GM12878 (cell line): ENCODE measurements around the gene PTGES2. TPM values are rescaled to one million over a fixed set of nuclear protein-coding genes. Genes with fewer than 3 reads are reported as not detected.

Experiments
- ATAC-seq: fragments of 200-7000 bp; cut with Tn5 transposase; 3 replicates; pipeline ENCODE4 v1.9.1; 2020; ENCODE audit warnings: mild to moderate bottlenecking, moderate library complexity
- BruUV-seq: library from RNA; stranded (reverse); fragments of 400-500 nt; replicated peaks from 2 replicates; lab custom pipeline; 2021; lab: Mats Ljungman, UMichigan
- CTCF ChIA-PET: fragments of 300-600 bp; sonication (Branson Sonifier 250); formaldehyde crosslinking; extraction: SDS; loops from one replicate; lab custom pipeline; 2021; ENCODE audit warnings: inconsistent platforms; lab: Yijun Ruan, JAX
- POLR2A ChIA-PET: fragments of 350-600 bp; formaldehyde crosslinking; extraction: SDS; loops from one replicate; lab custom pipeline; 2021; ENCODE audit warnings: inconsistent platforms; lab: Charles Lee
- RAD21 ChIA-PET: fragments of 300-600 bp; sonication (Branson Sonifier 250); formaldehyde crosslinking; loops from one replicate; lab custom pipeline; 2023; ENCODE audit warnings: antibody characterized with exemption; ENCODE audit not compliant: unreplicated experiment; lab: Charles Lee
- SMC1A ChIA-PET: fragments of 300-600 bp; sonication (Branson Sonifier 250); formaldehyde crosslinking; loops from one replicate; lab custom pipeline; 2023; ENCODE audit not compliant: unreplicated experiment, uncharacterized antibody; lab: Charles Lee
- DNase-seq: peaks from one replicate; pipeline ENCODE4 v3.0.0-alpha.2; 2011; ENCODE audit warnings: low read depth, low spot score
- FAIRE-seq: peaks from 3 replicates; lab custom pipeline; 2011; peaks lifted over from hg19 to GRCh38; lab: Jason Lieb, UNC
- H2AFZ ChIP-seq: 2 replicates; pipeline ENCODE4 v1.6.0; 2011; ENCODE audit warnings: low read depth, low read length, control low read depth; ENCODE audit not compliant: control insufficient read depth
- H3K27ac ChIP-seq: 2 replicates; pipeline ENCODE4 v1.5.1; 2011; ENCODE audit warnings: control low read depth; ENCODE audit not compliant: control insufficient read depth, insufficient read depth
- H3K27me3 ChIP-seq, 2 experiments: replicated peaks in 1 of 2; 2 replicates each; pipeline versions ENCODE4 v1.6.0 to v1.6.1; 2011; ENCODE audit warnings: low read length in 1 of 2; ENCODE audit not compliant: control insufficient read depth in 2 of 2, insufficient read depth in 2 of 2
- H3K36me3 ChIP-seq, 2 experiments: 2 replicates each; pipeline ENCODE4 v1.5.1; 2011; ENCODE audit warnings: low read length in 1 of 2; ENCODE audit not compliant: control insufficient read depth in 2 of 2, insufficient read depth in 2 of 2
- H3K4me1 ChIP-seq: 2 replicates; pipeline ENCODE4 v1.6.1; 2011; ENCODE audit warnings: mild to moderate bottlenecking, low read length, moderate library complexity, mixed read lengths; ENCODE audit not compliant: control insufficient read depth, insufficient read depth
- H3K4me2 ChIP-seq: 2 replicates; pipeline ENCODE4 v1.6.0; 2011; ENCODE audit warnings: control low read depth; ENCODE audit not compliant: control insufficient read depth, insufficient read depth
- H3K4me3 ChIP-seq: fragments of 200-600 bp; sonication (generic); 2 replicates; pipeline ENCODE4 v1.5.1; 2016
- H3K79me2 ChIP-seq: 2 replicates; pipeline ENCODE4 v1.6.0; 2011; ENCODE audit warnings: low read length; ENCODE audit not compliant: control insufficient read depth, insufficient read depth
- H3K9ac ChIP-seq: 2 replicates; pipeline ENCODE4 v1.8.0; 2011; ENCODE audit warnings: low read length, control low read depth, mixed read lengths; ENCODE audit not compliant: control insufficient read depth, insufficient read depth
- H3K9me3 ChIP-seq: replicated peaks from 3 replicates; pipeline ENCODE4 v1.5.1; 2011; ENCODE audit warnings: mild to moderate bottlenecking, low read length; ENCODE audit not compliant: control insufficient read depth, insufficient read depth
- H4K20me1 ChIP-seq: 2 replicates; pipeline ENCODE4 v1.6.0; 2011; ENCODE audit not compliant: control insufficient read depth, insufficient read depth
- BRCA1 ChIP-seq: IDR thresholded peaks from 2 replicates; pipeline ENCODE4 v1.6.1; 2011; ENCODE audit warnings: low read depth, low read length, improper control_type of control experiment
- CHD4 ChIP-seq: fragments of 200-600 bp; sonication (generic); IDR thresholded peaks from 2 replicates; pipeline ENCODE4 v1.6.1; 2016; ENCODE audit warnings: mild to moderate bottlenecking
- ELK1 ChIP-seq: IDR thresholded peaks from 2 replicates; pipeline ENCODE4 v1.6.1; 2012; ENCODE audit warnings: low read depth, low read length, improper control_type of control experiment
- HDAC2 ChIP-seq: fragments of 200-600 bp; sonication (generic); IDR thresholded peaks from 2 replicates; pipeline ENCODE4 v1.6.1; 2017
- IKZF2 ChIP-seq, 2 experiments: fragments of 450-650 bp; IDR thresholded peaks; 2 replicates each; pipeline ENCODE4 v1.6.1; 2017; ENCODE audit warnings: mild to moderate bottlenecking in 2 of 2, moderate library complexity in 2 of 2
- NR2C2 ChIP-seq: IDR thresholded peaks from 2 replicates; pipeline ENCODE4 v1.6.1; 2011; ENCODE audit warnings: borderline replicate concordance, low read depth; ENCODE audit not compliant: control insufficient read depth, insufficient read length
- PML ChIP-seq: IDR thresholded peaks from 2 replicates; pipeline ENCODE4 v1.6.1; 2012; ENCODE audit warnings: low read length, inconsistent platforms
- PRDM15 ChIP-seq: fragments of 450-650 bp; formaldehyde crosslinking; IDR thresholded peaks from 2 replicates; pipeline ENCODE4 v1.4.0; 2020; ENCODE audit warnings: mild to moderate bottlenecking, moderate library complexity
- SRF ChIP-seq, 2 experiments: IDR thresholded peaks; 2 replicates each; pipeline ENCODE4 v1.6.1; 2011; ENCODE audit warnings: low read depth in 2 of 2, low read length in 2 of 2, mild to moderate bottlenecking in 1 of 2, moderate library complexity in 1 of 2
- YBX1 ChIP-seq: fragments of 450-650 bp; IDR thresholded peaks from 2 replicates; pipeline ENCODE4 v1.6.1; 2016; ENCODE audit warnings: antibody characterized with exemption
- ZBED1 ChIP-seq: IDR thresholded peaks from 2 replicates; pipeline ENCODE4 v1.6.1; 2016; ENCODE audit warnings: borderline replicate concordance
- ZBTB4 ChIP-seq: fragments of 450-650 bp; formaldehyde crosslinking; IDR thresholded peaks from 2 replicates; pipeline ENCODE4 v1.4.0; 2022; ENCODE audit warnings: mild to moderate bottlenecking, moderate library complexity
- ZNF592 ChIP-seq: fragments of 450-650 bp; IDR thresholded peaks from 2 replicates; pipeline ENCODE4 v1.6.1; 2017; ENCODE audit warnings: mild to moderate bottlenecking, moderate library complexity
- WGBS: methylation state at CpG from one replicate; pipeline ENCODE4 v1.1.6; 2016; ENCODE audit warnings: low lambda C conversion rate; ENCODE audit not compliant: insufficient replicate concordance, insufficient coverage; ENCODE audit errors: missing lambda C conversion rate; 5-methylcytosine and 5-hydroxymethylcytosine counted together
- in situ Hi-C: fragments of 300-500 bp; cut with MboI; formaldehyde crosslinking; loops from 9 replicates; pipeline ENCODE4 v1.14.3; 2018; ENCODE audit warnings: mixed read lengths
- intact Hi-C: fragments of 100-400 bp; cut with micrococcal nuclease; formaldehyde crosslinking; loops from one replicate; pipeline ENCODE4 v1.14.2; 2022; ENCODE audit not compliant: unreplicated experiment
- polyA plus RNA-seq, 11 experiments: library from polyadenylated mRNA; depleted of rRNA in 4 of 11; unstranded in 6 of 11; stranded (reverse) in 5 of 11; fragments of >200 nt; fragmentation: Nextera tagmentation in 4 of 11; fragmentation: Illumina TruSeq in 1 of 11; extraction: Ambion mirVana in 4 of 11; extraction: Trizol in 1 of 11; gene quantifications; 1 replicate in 1 of 11; 2 replicates in 10 of 11; pipeline versions ENCODE4 v1.2.1 to v1.2.3, GENCODE V29; 2011 to 2016; ENCODE audit warnings: inconsistent platforms in 2 of 11, missing spikeins in 2 of 11, low read depth in 1 of 11
- total RNA-seq, 4 experiments: library from RNA; depleted of rRNA in 3 of 4; stranded (reverse); fragments of >200 nt in 3 of 4; fragmentation: Illumina TruSeq in 1 of 4; extraction: Trizol in 1 of 4; gene quantifications; 2 replicates each; pipeline versions ENCODE4 v1.2.1 to v1.2.3, GENCODE V29; 2013 to 2021

PTGES2 gene
- total and polyA plus RNA-seq, 10 of the 15 experiments (the other 5 are each of a cell fraction or from before 2014, with no cell fraction given): 2.1 to 141 (median 99.1) TPM

- POLR2A ChIA-PET: no interaction called here
- Histone ChIP-seq H3K4me3 (no peak overlapping the region), H3K9ac (no peak overlapping the region), H3K27me3 (no peaks in the 10 kb centered on the region), H3K27ac (no peak overlapping the region), H3K4me1 (no peaks in the 10 kb centered on the region), H3K36me3 (peaks cover 11 to 15% of the 10 kb centered on the region in 2 experiments; a peak in 3 of 4 replicates), H3K79me2 (no peaks in the 10 kb centered on the region), H3K4me2 (no peak overlapping the region), H3K9me3 (peaks cover 1% of the 10 kb centered on the region; the same call in 2 of the 3 replicates), H4K20me1 (no peaks in the 10 kb centered on the region), H2AFZ (no peak overlapping the region)
- in situ Hi-C loops (no loop called here), intact Hi-C loops (no loop called here)
- SMC1A ChIA-PET: no interaction called here
- no peak for DNase-seq
- no peak for FAIRE-seq
- CTCF ChIA-PET: interaction anchor here (1.9 kb wide), 1 partner anchor 10 kb away, joined by 5 read pairs; no protein-coding TSS in a partner anchor
- WGBS: 83% methylated on average over 4 of the region's 4 CpGs
- no TSS peak for BruUV-seq
- no peak for ATAC-seq
- RAD21 ChIA-PET: no interaction called here
- TF ChIP-seq HDAC2 (no peak), ELK1 (no peak), PRDM15 (CRISPR knock-in tag) (no peak), YBX1 (no peak), ZBTB4 (CRISPR knock-in tag) (no peak), BRCA1 (no peak), PML (no peak), IKZF2 (IDR thresholded peaks at IDR 0.05) (no peak), SRF (IDR thresholded peaks at IDR 0.05; ENCODE audit: low read depth in 2 of 2, low read length in 2 of 2) (no peak), ZNF592 (no peak), ZBED1 (no peak), NR2C2 (no peak), CHD4 (no peak)
These were observed 46.5 kb upstream of the PTGES2 start for GRCh38 chr9:128174062-128174461.
